ENCODE measurements around the gene DCUN1D3. TPM values are rescaled to one million over a fixed set of nuclear protein-coding genes. Genes with fewer than 3 reads are reported as not detected.

Gene DCUN1D3
- total RNA-seq, 1 experiment from 2014 or later = 16.4 TPM

GRCh38 chr16:20838240-20838639 lies 61.9 kb downstream of the DCUN1D3 start:
- Histone ChIP-seq H3K27me3 (ENCODE audit: insufficient read depth, low read length) (no peaks in the 10 kb centered on the region), H4K20me1 (ENCODE audit: insufficient read depth) (no peaks in the 10 kb centered on the region), H3K36me3 (ENCODE audit: control insufficient read depth in 1 of 2, insufficient read depth in 2 of 2, low read length in 2 of 2) (peaks cover 2 to 16% of the 10 kb centered on the region in 2 experiments; a peak in 2 of 4 replicates), H3K9me2 (ENCODE audit: insufficient read depth) (no peaks in the 10 kb centered on the region), H3K4me1 (ENCODE audit: control insufficient read depth in 1 of 2, insufficient read depth in 2 of 2, low read length in 2 of 2) (no peaks in the 10 kb centered on the region), H3K79me2 (ENCODE audit: insufficient read depth, low read length) (no peaks in the 10 kb centered on the region), H3K9me3 (ENCODE audit: control insufficient read depth in 1 of 2, insufficient read depth in 1 of 2, low read depth in 1 of 2, low read length in 2 of 2) (no peaks in the 10 kb centered on the region; a peak in 1 of 4 replicates), H3K4me2 (ENCODE audit: low read length) (no peak overlapping the region), H3K27ac (ENCODE audit: low read depth, low read length) (no peak overlapping the region), H3K4me3 (replicated peaks in 1 of 2; ENCODE audit: low read depth in 1 of 2, low read length in 2 of 2) (no peak overlapping the region), H3K9ac (ENCODE audit: low read length) (no peak overlapping the region), H2AFZ (ENCODE audit: low read depth, low read length, poor library complexity, severe bottlenecking) (no peak overlapping the region)
- ChIA-PET CTCF (no interaction called here), RAD21 (ENCODE audit: low non-redundant PET in 1 of 2, low total read pairs in 2 of 2, uncharacterized antibody in 2 of 2, unreplicated experiment in 2 of 2) (no interaction called here), POLR2A (no interaction called here)
- no TSS peak for BruUV-seq (replicated peaks)
- no peak for TF ChIP-seq RAD21 (IDR thresholded peaks at IDR 0.05; ENCODE audit: low read depth)
- TF ChIP-seq CTCF (IDR thresholded peaks at IDR 0.05 in 2 of 3, conservative IDR thresholded peaks at IDR 0.05 in 1 of 3; ENCODE audit: borderline replicate concordance in 1 of 3, insufficient read depth in 1 of 3, low read depth in 2 of 3, low read length in 2 of 3) = no peak
- no peak for TF ChIP-seq EZH2phosphoT487 (IDR thresholded peaks at IDR 0.05; ENCODE audit: borderline replicate concordance)
- no peak for TF ChIP-seq SIN3A (IDR thresholded peaks at IDR 0.05; ENCODE audit: low read depth)
- TF ChIP-seq EZH2 (IDR thresholded peaks at IDR 0.05) = no peak
- TF ChIP-seq SP1 (IDR thresholded peaks at IDR 0.05; ENCODE audit: low read depth) = no peak
- no peak for TF ChIP-seq CEBPB (IDR thresholded peaks at IDR 0.05; ENCODE audit: low read depth)
- TF ChIP-seq POLR2AphosphoS5 (IDR thresholded peaks at IDR 0.05; ENCODE audit: low read depth, low read length) = no peak
- TF ChIP-seq SRF (IDR thresholded peaks at IDR 0.05; ENCODE audit: low read depth) = no peak
- TF ChIP-seq JUND (IDR thresholded peaks at IDR 0.05) = no peak
- no peak for TF ChIP-seq YY1 (IDR thresholded peaks at IDR 0.05; ENCODE audit: extremely low read depth, insufficient replicate concordance, low read depth, low read length)
- no peak for TF ChIP-seq POLR2A (IDR thresholded peaks at IDR 0.05; ENCODE audit: borderline replicate concordance, extremely low read depth, insufficient read depth, insufficient read length)
- TF ChIP-seq MAX (IDR thresholded peaks at IDR 0.05) = no peak
- no peak for TF ChIP-seq FOSL1 (IDR thresholded peaks at IDR 0.05; ENCODE audit: low read depth)
- no peak for TF ChIP-seq EGR1 (IDR thresholded peaks at IDR 0.05; ENCODE audit: low read depth)
- TF ChIP-seq TCF7L2 (IDR thresholded peaks at IDR 0.05; ENCODE audit: borderline replicate concordance, extremely low read depth, insufficient read depth, insufficient read length) = no peak
- DNase-seq (ENCODE audit: low read depth, low spot score) (no peak), ATAC-seq (no peak)
- intact Hi-C loops (cut with micrococcal nuclease) = no loop called here
